Fibroblast of mammary gland (primary cell): ENCODE measurements around the gene SLC15A2.
A peak's percentile ranks its signal among the peaks of the same experiment; 100 is the strongest.
"Not testable (repeated sequence)": the region's sequence is repeated elsewhere in the genome, so short reads cannot be mapped to it uniquely, and the experiment has no call there.

Source experiments
- DNase-seq: peaks from one replicate; pipeline ENCODE4 v3.0.0-alpha.2; 2010; ENCODE audit warnings: low read depth
- H3K4me3 ChIP-seq: 2 replicates; pipeline ENCODE4 v1.5.1; 2011; ENCODE audit warnings: low read depth, mild to moderate bottlenecking, low read length, moderate library complexity; ENCODE audit not compliant: control insufficient read depth
- TF ChIP-seq, protein P1 (sequence below): conservative IDR thresholded peaks from 2 replicates; pipeline ENCODE4 v1.5.1; 2011; ENCODE audit warnings: low read depth, low read length, inconsistent platforms; ENCODE audit not compliant: control insufficient read depth, insufficient read depth

Gene SLC15A2, protein sequence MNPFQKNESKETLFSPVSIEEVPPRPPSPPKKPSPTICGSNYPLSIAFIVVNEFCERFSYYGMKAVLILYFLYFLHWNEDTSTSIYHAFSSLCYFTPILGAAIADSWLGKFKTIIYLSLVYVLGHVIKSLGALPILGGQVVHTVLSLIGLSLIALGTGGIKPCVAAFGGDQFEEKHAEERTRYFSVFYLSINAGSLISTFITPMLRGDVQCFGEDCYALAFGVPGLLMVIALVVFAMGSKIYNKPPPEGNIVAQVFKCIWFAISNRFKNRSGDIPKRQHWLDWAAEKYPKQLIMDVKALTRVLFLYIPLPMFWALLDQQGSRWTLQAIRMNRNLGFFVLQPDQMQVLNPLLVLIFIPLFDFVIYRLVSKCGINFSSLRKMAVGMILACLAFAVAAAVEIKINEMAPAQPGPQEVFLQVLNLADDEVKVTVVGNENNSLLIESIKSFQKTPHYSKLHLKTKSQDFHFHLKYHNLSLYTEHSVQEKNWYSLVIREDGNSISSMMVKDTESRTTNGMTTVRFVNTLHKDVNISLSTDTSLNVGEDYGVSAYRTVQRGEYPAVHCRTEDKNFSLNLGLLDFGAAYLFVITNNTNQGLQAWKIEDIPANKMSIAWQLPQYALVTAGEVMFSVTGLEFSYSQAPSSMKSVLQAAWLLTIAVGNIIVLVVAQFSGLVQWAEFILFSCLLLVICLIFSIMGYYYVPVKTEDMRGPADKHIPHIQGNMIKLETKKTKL

DNA sequence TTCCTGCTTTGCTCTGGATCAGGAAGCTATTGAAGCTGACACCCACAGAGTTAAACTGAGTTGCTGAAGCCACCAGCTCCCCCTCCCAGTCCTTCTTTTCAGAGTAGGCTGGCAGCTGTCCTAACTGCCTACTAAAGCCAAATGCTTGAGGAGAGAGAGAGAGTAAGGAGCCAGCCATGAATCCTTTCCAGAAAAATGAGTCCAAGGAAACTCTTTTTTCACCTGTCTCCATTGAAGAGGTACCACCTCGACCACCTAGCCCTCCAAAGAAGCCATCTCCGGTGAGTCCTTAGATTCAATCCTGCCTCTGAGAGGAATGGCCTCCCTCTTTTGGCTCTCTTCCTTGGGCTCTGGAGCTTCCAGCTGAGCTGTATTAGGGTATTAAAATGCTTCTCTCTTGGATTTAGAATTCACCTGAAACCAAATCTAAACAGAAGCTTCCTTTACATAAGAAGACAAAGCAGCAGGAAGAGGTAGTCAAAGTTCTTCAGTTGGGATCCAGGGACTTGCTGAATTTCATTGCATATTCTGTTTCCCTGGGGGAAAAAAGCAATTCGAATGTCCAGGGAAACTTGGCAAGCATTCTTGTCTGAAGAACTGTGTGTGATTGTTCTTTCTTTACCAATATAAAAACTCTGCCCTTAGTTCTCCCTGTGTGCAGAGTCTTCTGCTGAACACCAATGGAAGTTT, at the start of gene SLC15A2:
TSS of gene SLC15A2 (plus strand) at position 101 of the 690 bp plus-strand sequence. CDS start at position 177, 76 bp downstream.
- TF ChIP-seq, protein P1, sequence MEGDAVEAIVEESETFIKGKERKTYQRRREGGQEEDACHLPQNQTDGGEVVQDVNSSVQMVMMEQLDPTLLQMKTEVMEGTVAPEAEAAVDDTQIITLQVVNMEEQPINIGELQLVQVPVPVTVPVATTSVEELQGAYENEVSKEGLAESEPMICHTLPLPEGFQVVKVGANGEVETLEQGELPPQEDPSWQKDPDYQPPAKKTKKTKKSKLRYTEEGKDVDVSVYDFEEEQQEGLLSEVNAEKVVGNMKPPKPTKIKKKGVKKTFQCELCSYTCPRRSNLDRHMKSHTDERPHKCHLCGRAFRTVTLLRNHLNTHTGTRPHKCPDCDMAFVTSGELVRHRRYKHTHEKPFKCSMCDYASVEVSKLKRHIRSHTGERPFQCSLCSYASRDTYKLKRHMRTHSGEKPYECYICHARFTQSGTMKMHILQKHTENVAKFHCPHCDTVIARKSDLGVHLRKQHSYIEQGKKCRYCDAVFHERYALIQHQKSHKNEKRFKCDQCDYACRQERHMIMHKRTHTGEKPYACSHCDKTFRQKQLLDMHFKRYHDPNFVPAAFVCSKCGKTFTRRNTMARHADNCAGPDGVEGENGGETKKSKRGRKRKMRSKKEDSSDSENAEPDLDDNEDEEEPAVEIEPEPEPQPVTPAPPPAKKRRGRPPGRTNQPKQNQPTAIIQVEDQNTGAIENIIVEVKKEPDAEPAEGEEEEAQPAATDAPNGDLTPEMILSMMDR, result no peak
- DNase-seq, result no peak
- no peak within 1 kb of the TSS for H3K4me3 ChIP-seq

DNA sequence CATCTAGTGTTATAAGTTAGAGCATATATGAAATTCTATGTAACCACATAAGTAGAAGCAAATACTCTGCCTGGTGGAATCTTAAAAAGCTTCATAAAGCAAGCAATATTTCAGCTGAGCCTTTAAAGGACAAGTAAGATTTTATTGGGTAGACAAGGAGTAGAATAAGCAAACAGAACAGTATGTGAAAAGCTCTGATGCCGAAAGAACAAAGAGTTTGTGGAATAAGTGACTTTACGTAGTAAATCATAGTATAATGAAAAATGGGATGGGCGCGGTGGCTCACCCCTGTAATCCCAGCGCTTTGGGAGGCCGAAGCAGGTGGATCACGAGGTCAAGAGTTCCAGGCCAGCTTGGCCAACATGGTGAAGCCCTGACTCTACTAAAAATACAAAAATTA, 49.3 kb upstream of the SLC15A2 start:
- no peak overlapping the region for H3K4me3 ChIP-seq
- DNase-seq, result no peak
- TF ChIP-seq, protein P1, result no peak

DNA sequence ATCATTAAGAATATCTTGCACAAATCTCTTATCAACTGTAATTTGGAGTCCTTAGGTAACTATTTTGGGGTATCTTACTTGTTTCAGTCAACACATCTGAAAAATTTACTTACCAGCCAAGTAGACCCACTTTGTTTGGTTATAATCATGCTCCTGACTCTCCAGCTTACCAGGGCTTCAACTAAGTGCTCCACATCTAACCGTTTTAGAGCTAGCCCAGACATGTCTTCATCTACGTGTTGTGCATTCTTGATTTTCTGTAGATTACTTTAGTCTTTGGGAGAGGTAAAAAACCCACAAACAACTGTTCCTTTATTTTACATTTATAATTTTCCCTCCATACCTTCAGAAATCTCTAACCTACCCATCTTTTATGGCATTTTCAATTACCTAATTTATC, 41.9 kb upstream of the SLC15A2 start:
- H3K4me3 ChIP-seq, result no peak overlapping the region
- no peak for DNase-seq
- TF ChIP-seq, protein P1, result no peak

DNA sequence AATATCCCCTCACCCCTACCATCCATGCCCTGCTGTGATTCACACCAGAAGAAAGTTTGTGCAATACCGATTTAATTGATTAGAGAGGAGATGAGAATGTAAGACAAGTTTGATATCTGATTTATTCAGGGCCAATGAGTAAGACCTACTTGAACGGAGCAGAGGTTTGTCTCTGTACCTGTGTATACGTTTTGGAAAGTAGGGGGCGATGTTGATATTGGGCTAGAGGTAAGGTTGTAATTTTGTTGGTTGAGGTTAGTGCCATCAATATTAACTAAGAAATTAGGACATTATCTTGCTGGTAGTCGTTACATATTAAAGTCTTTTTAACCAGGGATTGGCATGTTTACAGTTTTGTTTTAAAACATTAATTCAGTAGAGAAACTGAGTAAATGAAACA, 38.6 kb upstream of the SLC15A2 start:
- TF ChIP-seq, protein P1, result peak; percentile 35
- no peak overlapping the region for H3K4me3 ChIP-seq
- DNase-seq, result peak; percentile 11

DNA sequence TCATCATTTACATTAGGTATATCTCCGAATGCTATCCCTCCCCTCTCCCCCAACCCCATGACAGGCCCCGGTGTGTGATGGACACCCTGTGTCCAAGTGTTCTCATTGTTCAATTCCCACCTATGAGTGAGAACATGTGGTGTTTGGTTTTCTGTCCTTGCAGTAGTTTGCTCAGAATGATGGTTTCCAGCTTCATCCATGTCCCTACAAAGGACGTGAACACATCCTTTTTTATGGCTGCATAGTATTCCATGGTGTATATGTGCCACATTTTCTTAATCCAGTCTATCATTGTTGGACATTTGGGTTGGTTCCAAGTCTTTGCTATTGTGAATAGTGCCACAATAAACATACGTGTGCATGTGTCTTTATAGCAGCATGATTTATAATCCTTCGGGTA, 36.4 kb upstream of the SLC15A2 start:
- not testable (repeated sequence) for DNase-seq, H3K4me3 ChIP-seq

DNA sequence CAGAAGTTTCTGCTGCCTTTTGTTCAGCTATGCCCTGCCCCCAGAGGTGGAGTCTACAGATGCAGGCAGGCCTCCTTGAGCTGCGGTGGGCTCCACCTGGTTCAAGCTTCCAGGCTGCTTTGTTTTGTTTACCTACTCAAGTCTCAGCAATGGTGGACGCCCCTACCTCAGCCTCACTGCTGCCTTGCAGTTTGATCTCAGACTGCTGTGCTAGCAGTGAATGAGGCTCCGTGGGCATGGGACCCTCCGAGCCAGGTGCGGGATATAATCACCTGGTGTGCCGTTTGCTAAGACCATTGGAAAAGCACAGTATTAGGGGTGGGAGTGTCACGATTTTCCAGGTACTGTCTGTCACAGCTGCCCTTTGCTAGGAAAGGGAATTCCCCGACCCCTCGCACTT, 31.0 kb upstream of the SLC15A2 start:
- not testable (repeated sequence) for H3K4me3 ChIP-seq, DNase-seq

DNA sequence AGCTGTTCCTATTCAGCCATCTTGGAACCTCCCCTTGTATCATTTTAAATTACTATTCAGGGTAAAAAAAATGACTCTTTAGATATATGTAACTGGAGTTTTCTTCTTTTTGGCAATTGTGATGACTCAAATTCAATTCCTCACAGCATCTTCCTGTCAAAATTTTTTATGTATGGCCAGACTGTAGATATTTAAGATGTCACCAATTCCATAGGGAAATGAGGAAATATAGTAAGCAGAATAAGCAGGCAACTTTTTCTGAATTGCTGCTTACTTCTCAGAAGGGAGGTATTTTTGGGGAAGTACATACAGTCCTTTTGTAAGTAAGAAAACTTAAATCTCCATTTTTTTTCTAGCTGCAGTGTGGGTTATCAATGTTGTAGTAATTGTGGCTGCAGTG, 30.4 kb upstream of the SLC15A2 start:
- TF ChIP-seq, protein P1, result no peak

More for the DNA sequence above, 30.4 kb upstream of the SLC15A2 start:
- H3K4me3 ChIP-seq, result no peak overlapping the region
- DNase-seq, result no peak
